WTC11 (cell line): ENCODE results near the gene MAML2.

Experiments used
- AFF4 ChIP-seq: sonication (generic); formaldehyde crosslinking; IDR thresholded peaks from 2 replicates; pipeline ENCODE4 v1.8.1; 2023; ENCODE audit warnings: mild to moderate bottlenecking, missing genetic modification reagents, borderline replicate concordance
- ATF1 ChIP-seq: sonication (generic); formaldehyde crosslinking; IDR thresholded peaks from 2 replicates; pipeline ENCODE4 v1.8.1; 2023; ENCODE audit warnings: mild to moderate bottlenecking, moderate library complexity, missing genetic modification reagents
- CTCF ChIP-seq: fragments of 200-600 bp; IDR thresholded peaks from 2 replicates; pipeline ENCODE4 v1.8.0; 2022; ENCODE audit warnings: antibody characterized with exemption
- E2F4 ChIP-seq: sonication (generic); formaldehyde crosslinking; IDR thresholded peaks from 2 replicates; pipeline ENCODE4 v1.8.1; 2022; ENCODE audit warnings: low read depth, mild to moderate bottlenecking, moderate library complexity, missing genetic modification reagents, borderline replicate concordance
- HMGXB4 ChIP-seq: sonication (generic); formaldehyde crosslinking; IDR thresholded peaks from 2 replicates; pipeline ENCODE4 v1.8.1; 2023; ENCODE audit warnings: mild to moderate bottlenecking, moderate library complexity, missing genetic modification reagents
- MAX ChIP-seq: sonication (generic); formaldehyde crosslinking; IDR thresholded peaks from 2 replicates; pipeline ENCODE4 v1.8.0; 2022; ENCODE audit warnings: mild to moderate bottlenecking, missing genetic modification reagents
- MYBL2 ChIP-seq: sonication (generic); formaldehyde crosslinking; IDR thresholded peaks from 2 replicates; pipeline ENCODE4 v1.8.1; 2023; ENCODE audit warnings: mild to moderate bottlenecking, moderate library complexity, missing genetic modification reagents
- NFYB ChIP-seq: sonication (generic); formaldehyde crosslinking; conservative IDR thresholded peaks from 2 replicates; pipeline ENCODE4 v1.8.0; 2022; ENCODE audit warnings: low read depth, missing genetic modification reagents
- PREB ChIP-seq: sonication (generic); formaldehyde crosslinking; IDR thresholded peaks from 2 replicates; pipeline ENCODE4 v1.8.1; 2022; ENCODE audit warnings: mild to moderate bottlenecking, missing genetic modification reagents, moderate library complexity, borderline replicate concordance

- TF ChIP-seq CTCF: no peak
- TF ChIP-seq ATF1: no peak
- TF ChIP-seq AFF4 (CRISPR knock-in tag): no peak
- no peak for TF ChIP-seq MAX (CRISPR knock-in tag)
- TF ChIP-seq E2F4: no peak
- no peak for TF ChIP-seq PREB
- TF ChIP-seq MYBL2 (CRISPR knock-in tag): no peak
- TF ChIP-seq HMGXB4 (CRISPR knock-in tag): no peak
- TF ChIP-seq NFYB (CRISPR knock-in tag): no peak
Measured at GRCh38 chr11:96287822-96288439, 55.1 kb downstream of the MAML2 start.
